HL-60 (cell line): ENCODE measurements around the gene ZFR.

ENCODE experiments used
- CTCF ChIP-seq: IDR thresholded peaks from one replicate; pipeline ENCODE4 v1.5.1; 2011; ENCODE audit warnings: low read length, control low read depth, inconsistent platforms; ENCODE audit not compliant: insufficient read depth
- GABPA ChIP-seq: IDR thresholded peaks from 2 replicates; pipeline ENCODE4 v1.6.1; 2012; ENCODE audit warnings: low read depth
- POLR2AphosphoS5 ChIP-seq: IDR thresholded peaks from 2 replicates; pipeline ENCODE4 v1.6.1; 2012; ENCODE audit warnings: low read depth
- REST ChIP-seq: IDR thresholded peaks from 2 replicates; pipeline ENCODE4 v1.6.1; 2012; ENCODE audit warnings: low read depth; ENCODE audit not compliant: insufficient replicate concordance
- SPI1 ChIP-seq: IDR thresholded peaks from 2 replicates; pipeline ENCODE4 v1.6.1; 2012; ENCODE audit warnings: low read depth, mild to moderate bottlenecking, borderline replicate concordance

GRCh38 chr5:32489791-32490562 lies 45.4 kb upstream of the ZFR start:
- TF ChIP-seq CTCF = peak; percentile 38
- TF ChIP-seq GABPA = no peak
- TF ChIP-seq REST = no peak
- no peak for TF ChIP-seq POLR2AphosphoS5
- TF ChIP-seq SPI1 = no peak
